HEK293T (cell line): ENCODE data around the gene C2.

Source experiments
- CTCF ChIA-PET: fragments of 350-600 bp; formaldehyde crosslinking; extraction: SDS; loops from one replicate; lab custom pipeline; 2021; ENCODE audit warnings: antibody characterized with exemption, inconsistent platforms; lab: Yijun Ruan, JAX
- POLR2A ChIA-PET: fragments of 350-600 bp; formaldehyde crosslinking; extraction: SDS; loops from one replicate; lab custom pipeline; 2020; ENCODE audit warnings: antibody characterized with exemption, inconsistent platforms; lab: Yijun Ruan, JAX
- DNase-seq: peaks from one replicate; pipeline ENCODE4 v3.0.0; 2012; ENCODE audit warnings: mixed read lengths; ENCODE audit errors: extremely low spot score
- ARNT ChIP-seq: fragments of 450-650 bp; IDR thresholded peaks from 2 replicates; pipeline ENCODE4 v1.6.1; 2017; ENCODE audit warnings: mild to moderate bottlenecking
- BHLHE40 ChIP-seq: fragments of 450-650 bp; IDR thresholded peaks from 2 replicates; pipeline ENCODE4 v1.6.1; 2016; ENCODE audit warnings: mild to moderate bottlenecking, moderate library complexity, borderline replicate concordance
- CTBP1 ChIP-seq: fragments of 450-650 bp; IDR thresholded peaks from 2 replicates; pipeline ENCODE4 v1.6.1; 2016; ENCODE audit warnings: borderline replicate concordance
- ELF4 ChIP-seq: fragments of 450-650 bp; IDR thresholded peaks from 2 replicates; pipeline ENCODE4 v1.6.1; 2017; ENCODE audit warnings: antibody characterized with exemption
- FOXA1 ChIP-seq: fragments of 450-650 bp; IDR thresholded peaks from 2 replicates; pipeline ENCODE4 v1.6.1; 2016; ENCODE audit warnings: mild to moderate bottlenecking
- FOXK2 ChIP-seq: fragments of 450-650 bp; IDR thresholded peaks from 2 replicates; pipeline ENCODE4 v1.6.1; 2016; ENCODE audit warnings: mild to moderate bottlenecking
- FOXM1 ChIP-seq: fragments of 450-650 bp; IDR thresholded peaks from 2 replicates; pipeline ENCODE4 v1.6.1; 2017; ENCODE audit warnings: mild to moderate bottlenecking, borderline replicate concordance
- HDGF ChIP-seq: fragments of 450-650 bp; IDR thresholded peaks from 2 replicates; pipeline ENCODE4 v1.6.1; 2017; ENCODE audit warnings: antibody characterized with exemption, borderline replicate concordance
- L3MBTL2 ChIP-seq: fragments of 450-650 bp; conservative IDR thresholded peaks from 2 replicates; pipeline ENCODE4 v1.6.1; 2016; ENCODE audit warnings: mild to moderate bottlenecking
- LEF1 ChIP-seq: fragments of 450-650 bp; IDR thresholded peaks from 2 replicates; pipeline ENCODE4 v1.6.1; 2017; ENCODE audit warnings: mild to moderate bottlenecking, borderline replicate concordance
- NFRKB ChIP-seq: fragments of 450-650 bp; IDR thresholded peaks from 2 replicates; pipeline ENCODE4 v1.6.1; 2016; ENCODE audit warnings: mild to moderate bottlenecking, moderate library complexity
- PKNOX1 ChIP-seq: fragments of 450-650 bp; IDR thresholded peaks from 2 replicates; pipeline ENCODE4 v1.6.1; 2016
- SP1 ChIP-seq: fragments of 450-650 bp; IDR thresholded peaks from 2 replicates; pipeline ENCODE4 v1.6.1; 2017
- SUZ12 ChIP-seq: fragments of 450-650 bp; IDR thresholded peaks from 2 replicates; pipeline ENCODE4 v1.6.1; 2016; ENCODE audit warnings: mild to moderate bottlenecking
- TARDBP ChIP-seq: fragments of 450-650 bp; IDR thresholded peaks from 2 replicates; pipeline ENCODE4 v1.6.1; 2016
- ZNF384 ChIP-seq: fragments of 450-650 bp; IDR thresholded peaks from 2 replicates; pipeline ENCODE4 v1.6.1; 2016

Gene C2

GRCh38 chr6:31880616-31881015 lies 46.9 kb upstream of the C2 start:
- POLR2A ChIA-PET, result no interaction called here
- TF ChIP-seq SUZ12, result no peak
- no peak for TF ChIP-seq PKNOX1
- no peak for DNase-seq
- CTCF ChIA-PET, result interaction anchor here (1.1 kb wide), 1 partner anchor 10 kb away, joined by 3 read pairs; no protein-coding TSS in a partner anchor

GRCh38 chr6:31881136-31881859 lies 46.2 kb upstream of the C2 start:
- POLR2A ChIA-PET, result interaction anchor here (1.0 kb wide), 1 partner anchor 74 kb away, joined by 4 read pairs; the partner anchor contains the start of gene LSM2
- DNase-seq, result no peak
- CTCF ChIA-PET, result no interaction called here
- TF ChIP-seq L3MBTL2, result no peak
- TF ChIP-seq PKNOX1, result no peak
- no peak for TF ChIP-seq LEF1
- no peak for TF ChIP-seq NFRKB
- TF ChIP-seq CTBP1, result no peak
- TF ChIP-seq FOXA1, result no peak
- no peak for TF ChIP-seq BHLHE40
- TF ChIP-seq HDGF, result no peak
- TF ChIP-seq TARDBP, result no peak
- TF ChIP-seq SP1, result no peak
- no peak for TF ChIP-seq ZNF384
- TF ChIP-seq SUZ12, result no peak
- no peak for TF ChIP-seq FOXK2
- no peak for TF ChIP-seq ELF4
- TF ChIP-seq FOXM1, result no peak
- TF ChIP-seq ARNT, result no peak

- CTCF ChIA-PET, result interaction anchor here (0.6 kb wide), 1 partner anchor 270 kb away, joined by 3 read pairs; no protein-coding TSS in a partner anchor
- TF ChIP-seq NFRKB (no peak), SUZ12 (no peak), LEF1 (no peak)
- POLR2A ChIA-PET, result interaction anchor here (1.0 kb wide), 1 partner anchor 55 kb away, joined by 3 read pairs; the partner anchor contains the start of gene HSPA1B
- DNase-seq, result no peak
Observed at GRCh38 chr6:31882344-31882743, 45.2 kb upstream of the C2 start.

GRCh38 chr6:31883676-31884075 lies 43.8 kb upstream of the C2 start:
- DNase-seq, result no peak
- TF ChIP-seq PKNOX1 (no peak), SP1 (no peak), FOXK2 (no peak), ARNT (no peak), CTBP1 (no peak), FOXM1 (no peak), L3MBTL2 (no peak), SUZ12 (no peak), LEF1 (no peak), ELF4 (no peak), FOXA1 (no peak), BHLHE40 (no peak), TARDBP (no peak), ZNF384 (no peak), HDGF (no peak), NFRKB (no peak)
- POLR2A ChIA-PET, result no interaction called here
- CTCF ChIA-PET, result interaction anchor here (0.6 kb wide), 2 partner anchors 15 to 333 kb away, joined by 3 read pairs; no protein-coding TSS in a partner anchor

- POLR2A ChIA-PET, result interaction anchor here (1.8 kb wide), 1 partner anchor 13 kb away, joined by 5 read pairs; the partner anchor contains the start of gene EHMT2
- TF ChIP-seq FOXA1 (no peak), BHLHE40 (no peak), CTBP1 (no peak), HDGF (no peak), SUZ12 (no peak)
- CTCF ChIA-PET, result no interaction called here
- no peak for DNase-seq
Observed at GRCh38 chr6:31884528-31885035, 42.9 kb upstream of the C2 start.

GRCh38 chr6:31886541-31886991 lies 41.0 kb upstream of the C2 start:
- CTCF ChIA-PET, result interaction anchor here (0.7 kb wide), 1 partner anchor 159 kb away, joined by 3 read pairs; no protein-coding TSS in a partner anchor
- POLR2A ChIA-PET, result interaction anchor here (1.4 to 1.7 kb wide), 2 partner anchors 11 to 53 kb away, joined by 3 to 6 read pairs; partner anchors contain the start of gene EHMT2
- no peak for DNase-seq
- TF ChIP-seq BHLHE40 (no peak), CTBP1 (no peak), FOXM1 (no peak), PKNOX1 (no peak), NFRKB (no peak), FOXA1 (no peak), FOXK2 (no peak), SUZ12 (no peak), ARNT (no peak), HDGF (no peak), TARDBP (no peak), ZNF384 (no peak), SP1 (no peak), L3MBTL2 (no peak), LEF1 (no peak), ELF4 (no peak)
